ENCODE measurements around the gene STARD13.
A peak's percentile ranks its signal among the peaks of the same experiment; 100 is the strongest.
"Not testable (repeated sequence)": the region's sequence is repeated elsewhere in the genome, so short reads cannot be mapped to it uniquely, and the experiment has no call there.

The STARD13 gene

DNA sequence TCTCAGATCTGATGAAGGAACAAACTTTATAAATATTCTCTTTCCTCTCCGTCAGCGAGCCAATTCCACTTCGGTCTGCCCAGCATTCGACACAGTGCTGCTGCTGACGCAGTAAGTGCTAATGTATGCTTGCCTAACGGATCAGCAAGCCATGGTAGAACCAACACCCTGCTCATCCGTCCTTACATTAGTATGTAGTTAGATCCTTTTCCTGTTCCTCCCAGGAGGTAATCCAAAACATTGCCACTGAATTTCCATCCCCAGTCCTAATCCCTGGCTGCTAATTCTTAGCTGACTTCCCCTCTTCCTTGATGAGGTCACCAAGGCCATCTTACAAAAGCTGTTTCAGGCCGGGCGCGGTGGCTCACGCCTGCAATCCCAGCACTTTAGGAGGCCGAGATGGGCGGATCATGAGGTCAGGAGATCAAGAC, 88.0 kb downstream of the STARD13 start:
- DNase-seq: no peak

GRCh38 chr13:33196767-33197166, 88.8 kb downstream of the STARD13 start:
- no peak for DNase-seq

GRCh38 chr13:33195693-33196464, 89.7 kb downstream of the STARD13 start:
- DNase-seq: no peak

- no peak for DNase-seq
These were observed 90.5 kb downstream of the STARD13 start for GRCh38 chr13:33194820-33195692.

DNA sequence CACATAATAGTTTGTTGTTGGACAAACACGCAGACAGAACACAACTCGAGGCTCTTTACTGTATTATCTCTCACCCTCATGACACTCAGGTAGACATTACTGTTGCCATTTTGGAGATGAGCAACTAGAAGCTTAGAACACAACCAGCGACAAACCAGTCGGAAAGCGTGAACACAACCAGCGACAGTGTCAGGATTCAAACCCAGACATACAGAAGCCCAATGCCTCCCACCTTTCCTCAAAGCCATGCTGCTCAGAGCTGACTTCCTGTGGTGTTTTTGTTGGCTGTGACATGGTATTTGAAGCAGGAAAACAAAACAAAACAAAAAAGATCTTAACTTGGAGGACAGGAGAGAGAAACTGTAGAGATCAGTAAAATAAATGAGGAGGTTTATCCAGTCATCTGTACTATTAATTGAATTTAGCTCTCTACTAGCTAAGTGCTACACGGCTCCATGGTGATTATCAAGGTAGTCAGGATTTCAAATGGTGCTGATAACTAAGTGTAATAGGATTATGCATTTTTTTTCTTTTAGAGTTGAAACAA, 92.1 kb downstream of the STARD13 start:
- DNase-seq: no peak

DNA sequence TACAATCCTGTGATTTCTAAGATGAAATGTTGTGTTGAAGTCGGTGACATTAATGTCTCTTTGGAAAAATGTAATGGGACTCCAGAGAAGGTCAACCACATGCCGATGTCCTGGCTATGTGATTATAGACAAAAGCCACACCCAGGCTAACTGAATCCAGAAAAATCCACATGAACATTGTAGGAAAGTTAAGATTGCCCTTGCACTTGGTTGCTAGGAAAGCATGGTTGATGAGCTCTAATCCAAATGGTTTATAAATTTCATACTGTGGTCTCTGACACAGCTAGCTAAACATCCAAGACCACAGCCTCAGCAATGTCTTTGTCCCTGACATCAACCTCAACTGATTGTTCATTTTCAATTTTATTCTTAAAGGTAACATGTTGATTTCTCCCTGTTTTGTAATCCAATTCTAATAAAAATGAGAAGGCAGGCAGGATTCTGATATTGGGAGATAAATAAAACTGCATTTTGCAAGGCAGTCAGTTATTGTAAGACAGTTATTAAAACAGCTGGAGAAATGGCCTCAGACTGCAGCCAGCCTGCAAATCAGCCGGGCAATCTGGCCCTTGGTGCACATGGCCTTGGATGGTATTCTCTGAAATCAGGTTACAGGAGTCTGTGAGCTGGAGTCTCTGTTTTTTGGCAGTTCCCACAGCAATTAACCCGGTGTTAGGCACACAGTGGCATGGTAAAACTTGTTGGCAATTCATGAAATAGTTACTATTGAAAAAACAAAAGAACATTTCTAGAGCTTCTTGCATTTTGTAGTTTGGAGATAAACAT, 93.9 kb downstream of the STARD13 start:
- no peak for DNase-seq

GRCh38 chr13:33189470-33189869, 96.1 kb downstream of the STARD13 start:
- DNase-seq: no peak

DNA sequence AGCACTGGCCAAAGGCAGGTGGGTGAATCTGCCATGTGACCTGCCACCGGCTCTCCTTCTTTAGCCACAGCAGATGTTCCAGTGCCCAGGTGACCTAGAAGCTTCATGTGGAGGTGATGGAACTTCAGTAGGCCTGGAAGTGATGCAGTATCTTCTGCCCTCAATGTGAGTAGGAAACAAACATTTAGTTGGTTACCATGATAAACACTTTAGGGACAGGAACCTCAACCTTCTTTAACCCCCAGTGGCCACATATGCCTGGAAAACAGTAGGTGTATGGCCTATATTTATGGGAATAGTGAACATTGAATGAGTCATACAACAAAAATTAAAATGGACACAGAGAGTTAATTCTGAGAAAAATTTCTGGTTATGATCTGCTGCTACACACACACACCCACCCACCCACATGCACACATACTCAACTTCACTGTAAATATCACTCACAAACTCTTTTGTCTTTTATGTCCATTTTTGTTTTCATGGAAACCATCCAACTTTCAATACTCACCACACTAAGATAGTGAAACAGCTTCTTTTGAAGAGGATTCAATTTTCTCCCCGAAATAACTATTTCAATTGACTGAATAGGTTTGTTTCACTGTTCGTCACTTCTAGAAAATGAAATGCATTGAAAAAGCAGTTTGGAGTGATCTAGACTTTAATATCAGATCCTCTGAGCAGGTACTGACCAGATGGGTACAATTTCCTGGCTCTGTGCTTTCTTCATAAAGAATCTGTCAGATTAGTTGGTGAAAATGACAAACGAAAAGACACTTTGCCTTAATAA, 97.3 kb downstream of the STARD13 start:
- DNase-seq: no peak

DNA sequence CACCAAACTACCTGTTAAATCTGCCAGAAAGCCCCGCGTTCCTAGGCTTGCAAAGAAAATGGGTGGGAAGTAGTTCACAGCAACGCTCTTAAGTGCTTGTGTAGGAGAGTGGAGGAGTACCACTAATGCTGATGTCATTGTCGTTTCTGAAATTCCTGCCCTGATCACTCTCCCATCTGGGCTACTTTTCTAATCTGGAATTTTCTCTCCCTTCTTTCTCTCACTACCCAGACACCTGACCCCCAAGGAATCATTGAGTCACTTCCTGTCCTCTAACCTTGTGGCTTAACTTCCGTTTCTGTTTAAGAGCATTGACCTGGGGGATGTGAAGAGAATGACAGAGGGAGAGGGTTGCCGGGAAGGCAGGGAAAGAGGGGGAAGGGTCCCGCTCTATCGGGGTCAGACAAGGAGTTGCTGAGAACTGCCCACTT, 98.7 kb downstream of the STARD13 start:
- peak in 1 of 3 donors; percentile 3 for DNase-seq

- no peak for DNase-seq
These were observed 99.7 kb downstream of the STARD13 start for GRCh38 chr13:33185853-33186252.

GRCh38 chr13:33184530-33184929, 101.0 kb downstream of the STARD13 start:
- no peak for DNase-seq

DNA sequence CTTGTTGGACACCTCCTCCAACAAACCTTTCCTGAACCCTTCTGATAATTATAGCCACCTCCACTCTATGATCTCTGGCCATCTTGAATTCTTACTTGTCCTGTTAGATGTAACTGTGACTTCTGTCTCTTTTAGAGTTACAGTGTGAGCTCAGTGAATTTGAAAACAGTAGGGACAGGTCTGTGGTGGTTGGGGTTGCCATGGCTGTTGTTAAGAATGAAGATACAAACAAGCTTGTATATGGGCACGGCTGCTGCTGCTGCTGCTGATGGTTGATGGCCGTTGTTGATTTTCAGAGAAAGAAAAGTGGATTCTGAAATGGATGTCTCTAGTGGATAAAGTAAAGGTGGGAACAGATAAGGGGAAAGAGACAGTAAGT, 101.5 kb downstream of the STARD13 start:
- no peak for DNase-seq

DNA sequence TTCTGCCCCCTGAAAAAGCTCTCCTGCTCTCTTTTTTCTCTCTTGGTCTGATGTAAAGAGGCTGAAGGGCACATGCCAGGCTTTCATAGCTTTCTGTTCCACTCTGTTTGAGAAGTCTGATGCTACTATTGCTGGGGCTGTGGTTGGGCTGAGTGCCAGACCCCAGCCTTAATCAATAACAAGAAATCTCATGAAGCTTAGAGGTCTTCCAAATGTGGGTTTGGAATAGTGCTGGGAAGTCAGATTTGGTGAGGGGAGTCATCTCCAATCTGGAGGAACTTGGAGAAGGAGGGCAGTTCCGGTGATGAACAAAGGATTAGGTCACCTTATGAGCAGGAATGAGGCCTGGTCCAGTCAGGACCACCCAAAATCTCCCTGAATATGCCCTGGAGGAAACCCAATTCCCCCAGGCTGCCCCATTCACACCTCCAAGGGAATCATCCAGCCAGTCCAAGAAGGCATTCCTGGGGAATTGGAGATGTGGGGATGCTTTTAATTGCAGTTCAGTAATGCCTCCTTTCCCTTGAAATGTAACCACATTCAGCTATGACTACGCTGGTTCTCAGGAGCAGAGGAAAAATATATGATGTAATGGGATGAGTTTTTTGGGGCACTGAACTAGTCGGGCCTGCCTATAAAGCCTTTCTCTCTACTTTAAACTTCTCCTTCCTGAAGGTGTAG, 102.0 kb downstream of the STARD13 start:
- DNase-seq: no peak

GRCh38 chr13:33182729-33183128, 102.8 kb downstream of the STARD13 start:
- no peak for DNase-seq

DNA sequence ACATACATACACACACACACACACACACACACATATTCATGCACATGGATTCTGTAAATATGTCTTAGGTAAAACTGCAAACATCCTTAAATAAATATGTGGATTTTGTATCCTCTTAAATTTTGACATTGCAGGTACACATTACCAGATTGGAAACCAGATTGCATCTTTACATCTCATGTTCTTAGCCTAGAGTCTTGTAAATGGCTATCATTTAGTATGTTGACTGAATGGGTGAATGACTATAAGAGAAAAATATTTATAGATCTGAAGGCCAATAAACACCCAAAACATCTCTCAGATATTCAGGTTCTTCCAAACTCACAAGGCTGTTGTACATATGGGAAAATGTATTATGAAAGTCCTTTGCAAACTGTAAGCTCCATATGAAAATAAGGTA, 104.3 kb downstream of the STARD13 start:
- no peak for DNase-seq

- DNase-seq: no peak
These were observed 105.3 kb downstream of the STARD13 start for GRCh38 chr13:33180122-33180804.

GRCh38 chr13:33179463-33179862, 106.1 kb downstream of the STARD13 start:
- DNase-seq: no peak

DNA sequence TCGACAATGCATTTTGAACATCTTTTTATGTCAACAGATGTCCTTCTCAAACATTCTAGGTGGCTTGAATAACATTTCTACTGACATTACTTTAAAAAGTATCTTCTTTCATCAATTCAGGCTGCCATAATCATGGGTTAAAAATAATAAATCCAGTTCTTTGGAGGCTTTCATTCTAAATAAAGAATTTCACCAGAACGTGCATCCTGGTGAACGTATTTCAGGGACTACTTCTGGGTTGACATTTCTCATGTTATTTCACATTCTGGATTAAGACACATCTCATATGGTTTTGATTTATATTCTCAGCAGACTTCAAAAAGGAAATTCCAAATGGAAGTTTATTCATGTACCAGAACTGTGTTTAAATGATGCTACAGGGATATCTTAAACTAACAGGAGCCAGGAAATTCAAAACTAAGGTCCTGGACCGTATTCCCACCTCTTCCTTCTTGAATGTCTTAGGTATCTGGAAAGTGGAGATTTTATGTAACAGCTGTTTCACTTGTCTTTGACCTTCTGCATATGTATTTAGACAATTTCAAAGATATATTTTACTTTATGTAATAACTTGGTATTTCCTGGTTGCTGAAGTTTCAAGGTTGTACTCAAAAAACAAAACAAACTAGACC, 107.2 kb downstream of the STARD13 start:
- DNase-seq: no peak

- not testable (repeated sequence) for DNase-seq
These were observed 108.0 kb downstream of the STARD13 start for GRCh38 chr13:33177340-33178208.

Measured in suppressor macrophage treated with lipopolysaccharide for 1 hour (primary cell).